Subcutaneous abdominal adipose tissue (tissue), 5 donors: ENCODE results near the gene MT1A.
"Not testable (repeated sequence)": the region's sequence is repeated elsewhere in the genome, so short reads cannot be mapped to it uniquely, and the experiment has no call there.

ENCODE experiments used
- H3K27ac ChIP-seq: one replicate; pipeline ENCODE4 v1.7.0; 2013; ENCODE audit warnings: low read depth, mild to moderate bottlenecking, inconsistent platforms, low read length, moderate library complexity
- H3K27me3 ChIP-seq, 5 donors: one replicate each; pipeline ENCODE4 v1.7.0; 2013; ENCODE audit warnings: low read length in 5 of 5, inconsistent platforms in 1 of 5; ENCODE audit not compliant: control insufficient read depth in 5 of 5, insufficient read depth in 4 of 5
- H3K36me3 ChIP-seq, 5 donors: one replicate each; pipeline ENCODE4 v1.7.0; 2013; ENCODE audit warnings: low read length in 5 of 5; ENCODE audit not compliant: control insufficient read depth in 5 of 5, insufficient read depth in 5 of 5
- H3K4me1 ChIP-seq, 5 donors: one replicate each; pipeline ENCODE4 v1.7.0; 2013; ENCODE audit warnings: low read length in 5 of 5, mild to moderate bottlenecking in 3 of 5, moderate library complexity in 1 of 5; ENCODE audit not compliant: control insufficient read depth in 5 of 5, insufficient read depth in 5 of 5
- H3K4me3 ChIP-seq, 5 donors: one replicate each; pipeline ENCODE4 v1.7.0; 2013; ENCODE audit warnings: low read length in 5 of 5, low read depth in 1 of 5
- H3K9ac ChIP-seq, 5 donors: one replicate each; pipeline ENCODE4 v1.7.0; 2013; ENCODE audit warnings: low read length in 5 of 5, mild to moderate bottlenecking in 4 of 5, moderate library complexity in 3 of 5
- H3K9me3 ChIP-seq, 5 donors: one replicate each; pipeline ENCODE4 v1.7.0; 2013; ENCODE audit warnings: low read length in 5 of 5; ENCODE audit not compliant: control insufficient read depth in 5 of 5
- donor health status: healthy.
- donor health status: healthy.
- donor health status: healthy.
- donor health status: healthy.
- donor health status: healthy.

The MT1A gene

DNA sequence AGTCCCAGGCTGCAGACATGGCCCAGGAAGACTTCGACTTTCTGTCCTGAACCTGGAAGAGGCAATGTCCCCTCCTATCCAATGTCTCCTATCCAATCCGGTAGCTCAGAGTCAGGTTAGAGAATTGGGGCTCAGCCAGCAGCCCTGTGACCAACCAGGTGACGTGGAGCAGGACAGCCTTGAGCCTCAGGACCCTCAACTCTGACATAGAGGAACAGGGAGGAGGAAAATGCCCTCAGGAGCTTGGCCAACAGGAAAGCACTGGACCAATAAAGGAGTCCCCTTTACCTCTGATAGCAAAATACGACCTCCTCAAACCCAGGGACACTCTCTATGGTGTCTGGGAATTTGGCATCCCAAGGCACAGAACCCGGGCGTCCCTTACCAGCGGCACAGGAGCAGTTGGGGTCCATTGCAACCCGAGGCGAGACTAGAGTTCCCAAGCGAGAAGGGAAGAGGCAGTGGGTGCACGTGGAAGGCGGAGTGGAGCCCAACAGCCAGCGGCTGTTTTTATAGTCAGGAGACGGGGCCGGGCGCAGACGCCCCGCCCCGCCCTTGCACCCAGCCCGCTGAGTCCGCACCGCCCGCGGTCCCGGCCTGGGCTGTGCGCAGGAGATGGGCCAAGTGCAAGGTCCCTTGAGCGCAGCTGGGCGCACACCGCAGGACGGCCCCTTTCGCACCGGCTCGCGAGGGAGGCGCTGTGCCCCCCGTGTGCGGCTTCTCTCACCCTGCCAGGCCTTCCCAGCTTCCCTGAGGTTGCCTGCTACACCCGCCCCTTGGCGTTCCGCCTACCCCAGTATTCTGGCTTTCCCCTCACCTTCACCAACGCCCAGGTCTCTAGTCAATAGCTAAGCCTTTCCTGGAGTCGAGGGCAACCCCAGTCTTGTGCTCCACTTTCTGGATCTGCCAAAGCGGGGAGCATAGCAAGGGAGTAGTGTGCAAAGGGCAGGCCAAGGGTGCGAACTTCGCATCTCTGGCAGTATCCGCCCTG is 29.4 kb downstream of the MT1A start, which contains the start of gene MT1G:
Gene MT1G, minus strand, starts transcription at position 485 of the 991 bp plus-strand sequence. Its CDS starts 72 bp downstream, at position 413.
- Histone ChIP-seq H3K27ac (no peak within 1 kb of the TSS), H3K36me3 (no peaks in the 10 kb centered on the region), H3K9me3 (no peaks in the 10 kb centered on the region), H3K4me1 (peaks cover 0 to 21% (median 17%) of the 10 kb centered on the region in 5 donors), H3K9ac (no peak within 1 kb of the TSS), H3K4me3 (peak within 1 kb of the TSS in 4 of 5 donors; percentile 17 to 41 (median 26)), H3K27me3 (peaks cover 1 to 34% (median 22%) of the 10 kb centered on the region in 5 donors)

DNA sequence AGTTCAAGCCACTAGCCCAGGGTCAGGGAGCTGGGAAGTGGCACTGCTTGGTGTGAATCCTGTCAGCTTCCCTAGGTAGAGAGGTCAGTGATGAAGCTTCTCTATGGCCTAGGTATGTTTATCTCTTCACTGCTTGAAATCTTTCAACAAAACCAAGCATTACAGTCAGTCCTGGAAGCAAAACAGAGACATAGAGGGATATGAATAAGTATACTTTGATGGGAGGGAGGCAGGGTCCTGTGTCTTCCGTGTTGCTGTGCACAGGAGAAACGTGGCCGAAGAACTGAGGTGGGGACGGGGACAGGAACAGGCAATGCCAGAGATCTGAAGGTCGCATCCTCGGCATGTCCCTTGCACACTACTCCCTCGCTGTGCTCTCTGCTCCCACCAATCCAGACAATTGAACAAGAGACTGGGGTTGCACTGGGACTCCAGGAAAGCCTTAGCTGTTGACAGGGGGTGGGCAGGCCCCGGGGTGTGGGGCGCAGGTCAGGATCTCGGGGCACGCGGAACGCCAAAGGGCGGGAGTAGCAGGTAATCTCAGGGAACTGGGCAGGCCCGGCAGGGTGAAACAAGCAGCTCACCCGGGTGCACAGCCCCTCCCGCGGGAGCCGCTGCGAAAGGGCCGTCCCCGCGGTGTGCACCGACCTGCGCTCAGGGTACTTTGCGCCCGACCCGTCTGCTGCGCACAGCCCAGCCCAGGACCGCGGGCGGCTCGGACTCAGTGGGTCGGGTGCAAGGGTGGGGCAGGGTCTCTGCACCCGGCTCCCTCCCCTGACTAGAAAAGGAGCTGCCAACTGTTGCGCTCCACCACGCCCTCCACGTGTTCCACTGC is 30.8 kb downstream of the MT1A start, which contains the start of gene MT1H:
Gene MT1H, plus strand, starts transcription at position 810 of the 835 bp plus-strand sequence. CDS start 71 bp downstream, outside the sequence.
- Histone ChIP-seq H3K36me3 (no peaks in the 10 kb centered on the region), H3K4me3 (no peak within 1 kb of the TSS), H3K9ac (no peak within 1 kb of the TSS), H3K27me3 (peaks cover 0 to 28% (median 19%) of the 10 kb centered on the region in 5 donors), H3K27ac (no peak within 1 kb of the TSS), H3K4me1 (peaks cover 0 to 21% (median 17%) of the 10 kb centered on the region in 5 donors), H3K9me3 (no peaks in the 10 kb centered on the region)

DNA sequence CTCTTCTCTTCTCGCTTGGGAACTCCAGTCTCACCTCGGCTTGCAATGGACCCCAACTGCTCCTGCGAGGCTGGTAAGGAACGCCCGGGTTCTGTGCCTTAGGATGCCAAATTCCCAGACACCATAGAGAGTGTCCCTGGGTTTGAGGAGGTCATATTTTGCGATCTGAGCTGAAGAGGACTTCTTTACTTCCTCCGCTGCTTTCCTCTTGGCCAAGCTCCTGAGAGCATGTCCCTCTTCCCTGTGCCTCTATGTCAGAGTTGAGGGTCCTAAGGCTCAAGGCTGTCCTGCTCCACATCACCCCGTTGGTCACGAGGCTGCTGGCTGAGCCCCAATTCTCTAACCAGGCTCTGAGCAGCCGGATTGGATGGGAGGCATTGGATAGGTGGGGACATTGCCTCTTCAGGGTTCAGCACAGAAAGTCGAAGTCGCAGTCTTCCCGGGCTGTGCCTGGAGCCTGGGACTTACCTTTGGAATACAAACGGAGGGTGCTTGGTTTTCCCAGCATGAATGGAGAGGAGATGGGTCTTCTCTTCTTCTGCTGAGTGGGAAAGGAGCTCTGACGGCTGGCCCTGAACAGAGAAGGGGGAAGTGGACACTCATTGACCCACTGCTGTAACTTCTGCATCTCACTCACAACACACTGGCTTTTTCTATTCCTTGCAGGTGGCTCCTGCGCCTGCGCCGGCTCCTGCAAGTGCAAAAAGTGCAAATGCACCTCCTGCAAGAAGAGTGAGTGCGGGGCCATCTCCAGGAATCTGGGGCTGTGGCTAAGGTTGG is 31.6 kb downstream of the MT1A start:
- peaks cover 0 to 28% (median 15%) of the 10 kb centered on the region in 5 donors for H3K27me3 ChIP-seq
- no peak overlapping the region for H3K9ac ChIP-seq

DNA sequence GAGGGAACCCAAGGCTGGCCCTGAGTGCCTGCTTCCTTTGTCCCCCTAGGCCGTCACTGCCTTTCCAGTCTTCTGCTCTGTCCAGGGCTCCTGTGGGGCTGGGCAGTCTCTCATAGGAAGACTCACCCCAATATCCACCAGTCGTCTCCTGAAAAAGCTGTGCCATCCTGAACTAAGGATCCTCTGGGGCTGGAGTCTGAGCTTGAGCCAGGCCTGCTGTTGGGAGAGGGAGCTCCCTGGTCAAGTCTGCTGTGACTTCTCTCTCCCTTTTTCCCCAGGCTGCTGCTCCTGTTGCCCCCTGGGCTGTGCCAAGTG is 32.1 kb downstream of the MT1A start:
- H3K27ac ChIP-seq, result no peak overlapping the region
- no peaks in the 10 kb centered on the region for H3K36me3 ChIP-seq
- no peaks in the 10 kb centered on the region for H3K9me3 ChIP-seq
- no peak overlapping the region for H3K4me3 ChIP-seq
- peaks cover 0 to 32% (median 15%) of the 10 kb centered on the region in 5 donors for H3K27me3 ChIP-seq
- peaks cover 0 to 21% (median 17%) of the 10 kb centered on the region in 5 donors for H3K4me1 ChIP-seq
- H3K9ac ChIP-seq, result no peak overlapping the region

More for the DNA sequence above, 31.6 kb downstream of the MT1A start:
- Histone ChIP-seq H3K36me3 (no peaks in the 10 kb centered on the region), H3K4me1 (peaks cover 0 to 21% (median 17%) of the 10 kb centered on the region in 5 donors), H3K9me3 (no peaks in the 10 kb centered on the region), H3K4me3 (no peak overlapping the region), H3K27ac (no peak overlapping the region)

DNA sequence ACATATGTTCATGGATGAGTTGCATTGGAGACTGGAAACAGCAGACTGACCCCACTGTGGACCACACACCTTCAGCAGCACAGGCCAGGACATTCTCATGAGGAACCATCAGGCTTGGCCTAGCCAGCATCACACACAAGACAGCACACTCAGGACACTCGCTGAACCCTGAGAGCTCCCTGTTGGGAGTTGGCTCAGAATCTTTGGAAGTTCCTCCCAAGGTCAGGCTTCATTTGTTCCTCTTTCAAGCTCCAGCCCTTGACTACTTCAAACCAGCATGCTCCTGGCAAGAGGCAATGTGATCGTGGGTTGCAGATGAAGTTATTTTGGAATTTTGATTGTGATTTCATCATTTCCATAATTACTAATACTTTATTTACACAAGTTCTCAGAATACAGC is 33.2 kb downstream of the MT1A start:
- not testable (repeated sequence) for H3K36me3 ChIP-seq, H3K9ac ChIP-seq, H3K4me3 ChIP-seq, H3K27ac ChIP-seq, H3K9me3 ChIP-seq
- H3K27me3 ChIP-seq, result peaks cover 0 to 36% (median 15%) of the 10 kb centered on the region in 5 donors
- H3K4me1 ChIP-seq, result peaks cover 0 to 25% (median 17%) of the 10 kb centered on the region in 5 donors

DNA sequence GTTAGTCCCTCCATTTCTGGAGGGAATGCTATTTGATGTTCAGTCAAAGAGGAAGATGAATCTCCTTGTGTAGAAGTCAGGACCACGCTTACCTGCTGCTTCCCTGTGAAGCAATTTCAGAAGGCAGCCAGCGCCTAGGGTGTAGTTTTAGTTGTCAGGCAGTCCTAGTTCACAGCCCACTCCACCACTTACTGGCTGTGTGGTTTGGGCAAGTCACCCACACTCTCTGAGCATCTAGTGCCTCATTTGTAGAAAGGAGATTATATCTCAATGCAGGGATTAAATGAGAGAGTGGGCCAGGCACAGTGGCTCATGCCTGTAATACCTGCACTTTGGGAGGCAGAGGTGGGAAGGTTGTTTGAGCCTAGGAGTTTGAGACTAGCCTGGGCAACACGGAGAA is 33.7 kb downstream of the MT1A start:
- H3K9me3 ChIP-seq, H3K9ac ChIP-seq, H3K36me3 ChIP-seq, H3K4me3 ChIP-seq, H3K27ac ChIP-seq: not testable (repeated sequence)
- Histone ChIP-seq H3K27me3 (peaks cover 0 to 39% (median 15%) of the 10 kb centered on the region in 5 donors), H3K4me1 (peaks cover 0 to 25% (median 17%) of the 10 kb centered on the region in 5 donors)

DNA sequence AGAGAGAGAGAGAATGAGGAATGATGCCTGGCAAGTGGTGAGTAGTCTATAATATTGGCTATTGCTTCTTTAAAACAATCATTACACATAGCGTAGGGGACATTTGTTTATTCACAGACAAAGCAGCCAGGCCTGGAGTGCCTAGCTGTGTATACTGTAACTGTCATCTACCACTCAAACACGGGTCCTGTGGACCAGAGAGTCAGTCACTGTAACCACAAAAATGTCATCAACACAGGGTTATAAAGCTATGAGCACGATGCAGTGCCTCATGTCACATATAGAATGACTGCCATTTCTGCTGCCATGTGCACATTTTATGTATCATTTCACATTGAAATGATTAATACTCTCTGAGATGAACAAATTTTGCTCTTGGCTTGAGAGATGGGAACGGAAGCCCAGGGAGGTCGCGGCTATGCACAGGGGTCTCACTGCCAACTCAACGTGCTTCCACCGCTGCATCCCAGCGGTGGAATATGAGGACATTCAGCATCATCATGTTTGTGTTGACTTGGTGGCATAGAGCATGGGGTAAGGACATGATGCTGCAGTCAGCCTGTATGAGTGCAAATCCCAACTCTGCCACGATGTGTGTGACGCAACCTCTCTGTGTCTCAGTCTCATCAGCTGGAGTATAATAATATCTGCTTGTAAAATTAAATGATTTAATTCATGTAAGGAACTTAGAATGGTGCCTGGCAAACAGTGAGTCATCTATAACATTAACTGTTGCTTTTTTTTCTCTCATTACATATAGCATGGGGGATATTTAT is 34.5 kb downstream of the MT1A start:
- Histone ChIP-seq H3K4me1 (peaks cover 0 to 19% (median 12%) of the 10 kb centered on the region in 5 donors), H3K9ac (no peak overlapping the region), H3K4me3 (no peak overlapping the region), H3K36me3 (no peaks in the 10 kb centered on the region), H3K27me3 (peaks cover 0 to 35% (median 15%) of the 10 kb centered on the region in 5 donors), H3K27ac (no peak overlapping the region), H3K9me3 (no peaks in the 10 kb centered on the region)

DNA sequence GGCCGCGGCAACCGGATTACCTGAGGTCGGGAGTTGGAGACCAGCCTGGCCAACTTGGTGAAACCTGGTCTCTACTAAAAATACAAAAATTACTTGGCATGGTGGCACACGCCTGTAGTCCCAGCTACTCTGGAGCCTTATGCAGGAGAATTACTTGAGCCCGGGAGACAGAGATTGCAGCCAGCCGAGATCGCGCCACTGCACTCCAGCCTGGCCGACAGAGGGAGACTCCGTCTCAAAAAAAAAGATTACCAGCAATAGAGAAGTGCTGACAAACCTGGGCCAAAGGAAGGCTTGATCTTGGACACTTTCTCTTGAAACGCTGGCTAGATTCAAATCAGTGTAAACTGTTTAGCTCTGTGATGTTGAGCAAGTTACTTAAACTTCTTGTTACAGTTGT is 35.5 kb downstream of the MT1A start:
- no peaks in the 10 kb centered on the region for H3K9me3 ChIP-seq
- peaks cover 0 to 30% (median 6%) of the 10 kb centered on the region in 5 donors for H3K27me3 ChIP-seq
- no peak overlapping the region for H3K4me3 ChIP-seq
- peaks cover 0 to 14% (median 8%) of the 10 kb centered on the region in 5 donors for H3K4me1 ChIP-seq
- no peaks in the 10 kb centered on the region for H3K36me3 ChIP-seq
- no peak overlapping the region for H3K9ac ChIP-seq
- no peak overlapping the region for H3K27ac ChIP-seq

DNA sequence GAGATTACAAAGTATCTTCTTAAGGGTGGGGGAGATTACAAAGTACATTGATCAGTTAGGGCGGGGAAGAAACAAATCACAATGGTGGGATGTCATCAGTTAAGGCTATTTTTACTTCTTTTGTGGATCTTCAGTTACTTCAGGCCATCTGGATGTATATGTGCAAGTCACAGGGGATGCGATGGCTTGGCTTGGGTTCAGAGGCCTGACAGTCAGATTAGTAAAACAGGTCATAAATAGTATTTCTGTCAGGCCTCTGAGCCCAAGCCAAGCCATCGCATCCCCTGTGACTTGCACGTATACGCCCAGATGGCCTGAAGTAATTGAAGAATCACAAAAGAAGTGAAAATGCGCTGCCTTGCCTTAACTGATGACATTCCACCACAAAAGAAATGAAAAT is 36.1 kb downstream of the MT1A start:
- not testable (repeated sequence) for H3K9ac ChIP-seq, H3K36me3 ChIP-seq, H3K27ac ChIP-seq, H3K4me1 ChIP-seq, H3K9me3 ChIP-seq, H3K4me3 ChIP-seq
- peaks cover 0 to 24% (median 4%) of the 10 kb centered on the region in 5 donors for H3K27me3 ChIP-seq
